HG03460 (cell line): ENCODE results near the gene HNF4A.

Source experiments
- ATAC-seq: cut with Tn5 transposase; IDR thresholded peaks from one replicate; pipeline ENCODE4 v1.9.1; 2021; ENCODE audit not compliant: unreplicated experiment

The HNF4A gene

DNA sequence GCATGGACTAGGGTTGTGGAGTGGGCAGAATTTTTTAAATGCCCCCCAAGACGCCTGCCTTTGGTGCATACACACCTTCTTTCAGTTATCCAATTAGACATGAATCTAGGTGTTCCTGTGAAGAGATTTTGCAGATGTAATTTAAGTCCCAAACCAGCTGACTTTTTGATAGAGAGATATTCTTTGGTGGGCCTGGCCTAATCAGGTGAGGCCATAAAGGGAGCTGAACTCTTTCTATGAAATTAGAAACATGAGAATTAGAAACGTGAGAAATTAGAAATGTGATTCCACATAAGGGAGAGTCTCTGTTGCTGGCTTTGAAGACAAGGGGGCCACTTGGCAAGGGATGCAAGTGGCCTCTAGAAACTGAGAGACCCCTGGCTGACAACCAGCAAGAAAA lies 83.8 kb downstream of the HNF4A start:
- ATAC-seq, result no peak

DNA sequence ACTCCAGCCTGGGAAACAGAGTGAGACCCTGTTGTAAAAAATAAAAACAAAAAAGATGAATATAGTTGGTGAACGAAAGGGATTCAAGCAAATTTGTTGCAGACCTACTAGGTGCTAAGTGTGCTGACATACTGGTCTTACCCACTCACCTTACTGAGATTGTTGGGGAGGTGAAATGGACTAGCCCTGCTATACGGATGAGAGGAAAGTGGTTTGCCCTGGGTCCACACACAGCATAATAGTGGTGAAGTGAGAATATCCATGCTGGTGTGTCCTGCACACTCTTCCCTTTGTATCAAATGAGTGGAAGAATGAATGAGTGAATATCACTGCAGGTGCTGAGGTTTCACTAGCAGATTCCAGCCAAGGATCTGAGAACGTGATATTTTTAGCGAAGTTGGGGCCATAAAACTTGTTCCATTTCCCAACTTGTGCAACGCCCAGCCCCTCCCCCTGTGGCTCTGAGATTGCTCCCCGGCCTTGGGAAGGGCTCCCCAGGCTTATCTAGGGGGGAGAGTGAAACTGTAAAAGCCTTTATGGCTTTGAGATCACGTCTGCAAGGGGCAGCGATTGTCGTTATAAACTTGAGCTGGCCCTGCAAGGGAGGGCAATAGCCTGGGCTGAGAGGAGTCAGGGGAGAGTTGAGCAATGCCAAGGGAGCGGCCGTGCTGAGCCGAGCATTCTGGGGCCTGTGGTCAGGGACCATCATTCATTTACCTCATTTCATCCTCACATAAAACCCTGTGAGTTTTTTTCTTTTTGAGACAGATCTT lies 87.0 kb downstream of the HNF4A start:
- no peak for ATAC-seq

GRCh38 chr20:44445742-44446710 lies 90.5 kb downstream of the HNF4A start:
- ATAC-seq, result no peak

DNA sequence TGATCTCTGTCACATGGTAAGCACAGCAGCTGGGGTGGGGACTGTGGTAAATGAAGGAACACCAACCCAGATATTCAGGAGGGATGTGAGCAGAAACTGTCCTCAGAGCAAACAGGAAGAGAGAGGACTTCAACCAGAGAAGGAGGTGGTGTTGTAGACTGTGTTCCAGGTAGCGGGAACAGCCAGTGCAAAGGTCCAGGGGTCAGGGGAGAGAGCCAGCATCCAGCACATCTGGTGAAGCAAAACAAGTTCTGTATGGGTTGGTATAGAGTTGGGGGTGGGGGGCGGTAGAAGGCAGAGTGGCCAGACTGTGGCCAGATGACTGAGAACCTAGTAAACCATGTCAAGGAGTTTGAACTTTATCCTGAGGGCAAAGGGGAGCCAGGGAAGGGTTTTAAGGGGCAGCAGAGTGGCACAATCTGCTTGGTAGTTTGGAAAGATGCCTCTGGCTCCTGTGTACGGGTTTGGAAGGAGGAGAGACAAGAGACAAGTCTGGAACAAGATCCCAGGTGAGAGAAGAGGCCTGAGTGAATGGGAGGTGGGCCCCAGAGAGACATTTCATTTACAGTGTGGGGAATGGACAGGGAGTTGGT lies 92.4 kb downstream of the HNF4A start:
- no peak for ATAC-seq

DNA sequence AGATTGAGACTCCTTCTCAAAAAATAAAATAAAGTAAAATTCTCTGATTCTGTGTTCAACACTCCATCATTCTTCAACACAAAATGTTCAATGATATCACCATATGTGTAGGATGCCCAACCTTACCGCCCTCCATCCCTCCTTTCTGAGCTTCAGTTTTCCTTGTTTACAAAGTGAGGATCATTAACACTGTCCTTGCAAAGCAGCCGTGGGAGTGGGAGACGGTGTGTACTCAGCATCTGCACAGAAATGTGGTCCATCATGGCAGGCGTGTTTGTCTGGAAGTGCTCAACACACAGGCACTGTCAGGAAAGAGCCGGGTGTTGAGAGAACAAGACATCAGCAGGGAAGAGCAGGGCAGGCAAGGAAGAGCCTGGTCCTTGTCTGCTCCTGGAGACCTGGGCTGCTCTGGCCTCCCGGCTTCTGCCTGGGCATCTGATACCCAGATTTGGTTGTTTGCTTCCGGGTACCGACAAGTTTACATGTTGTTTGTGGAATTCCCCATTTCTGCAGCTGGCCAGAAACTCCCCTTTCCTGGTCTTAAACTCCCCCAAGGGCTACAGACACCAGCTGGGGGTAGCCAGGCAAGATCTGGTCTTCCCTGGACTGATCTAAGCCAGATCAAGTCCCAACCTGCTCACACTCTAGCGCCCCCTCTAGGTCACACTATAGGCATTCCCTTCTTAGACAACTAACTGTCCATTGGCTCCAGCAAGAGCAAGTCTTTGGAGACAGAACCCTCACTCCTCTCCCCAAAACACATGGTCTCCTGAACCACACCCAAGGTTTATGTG lies 93.5 kb downstream of the HNF4A start:
- ATAC-seq, result no peak

GRCh38 chr20:44449864-44450263 lies 94.4 kb downstream of the HNF4A start:
- ATAC-seq, result no peak

DNA sequence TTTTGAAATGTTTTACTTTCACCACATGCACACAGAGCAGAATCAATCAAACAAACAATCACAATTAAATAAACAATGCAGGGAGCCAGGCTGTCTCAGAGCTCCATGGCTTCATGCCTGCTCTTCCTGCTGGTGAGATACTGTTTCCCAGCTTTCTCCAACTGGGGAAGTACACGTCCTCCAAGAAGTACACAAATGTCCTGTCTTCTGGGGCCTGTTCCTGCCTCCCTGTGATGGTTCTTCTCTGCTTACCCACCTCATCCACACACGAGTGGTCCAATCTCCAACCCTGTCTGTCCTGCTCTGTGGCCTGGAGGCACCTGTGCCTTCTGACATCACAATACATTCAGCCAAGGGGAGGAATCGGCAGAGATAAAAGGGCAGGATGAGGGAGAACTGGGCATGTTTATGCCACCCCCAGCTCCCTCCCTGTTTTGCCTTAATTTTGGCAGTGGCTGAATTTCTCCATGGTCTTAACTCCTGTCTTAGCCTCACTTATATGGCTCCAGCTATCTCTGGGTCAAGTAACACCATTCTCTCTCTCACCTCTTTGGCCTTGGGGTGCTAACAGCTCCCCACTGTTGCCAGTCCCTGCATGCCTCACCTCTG lies 94.9 kb downstream of the HNF4A start:
- no peak for ATAC-seq

- ATAC-seq, result no peak
Observed at GRCh38 chr20:44450903-44451450, 95.5 kb downstream of the HNF4A start.

DNA sequence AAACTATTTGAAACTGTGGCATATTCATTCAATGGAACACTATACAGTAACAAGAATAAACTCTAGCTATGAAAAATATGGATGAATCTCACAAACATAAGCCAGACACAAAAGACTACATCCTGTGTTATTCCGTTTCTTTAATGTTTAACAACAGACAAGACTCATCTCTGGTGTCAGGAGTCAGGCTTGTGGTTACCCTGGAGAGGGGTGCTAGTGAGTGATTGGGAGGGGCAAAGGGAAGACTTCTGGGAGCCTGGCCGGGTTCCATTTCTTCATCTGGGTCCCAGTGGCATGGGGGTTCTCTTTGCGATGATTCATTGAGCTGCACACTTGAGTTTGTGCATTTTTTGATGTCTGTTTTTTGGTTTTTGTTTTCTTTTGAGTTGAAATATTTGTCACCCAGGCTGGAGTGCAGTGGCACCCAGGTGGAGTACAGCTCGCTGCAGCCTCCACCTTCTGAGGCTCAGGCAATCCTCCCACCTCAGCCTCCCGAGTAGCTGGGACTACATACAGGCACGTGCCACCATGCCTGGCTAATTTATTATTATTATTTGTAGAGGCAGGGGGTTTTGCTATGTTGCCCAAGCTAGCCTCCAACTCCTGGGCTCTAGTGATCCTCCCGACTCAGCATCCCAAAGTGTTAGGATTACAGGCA lies 98.9 kb downstream of the HNF4A start:
- ATAC-seq, result no peak

GRCh38 chr20:44455126-44455525 lies 99.6 kb downstream of the HNF4A start:
- ATAC-seq, result no peak

DNA sequence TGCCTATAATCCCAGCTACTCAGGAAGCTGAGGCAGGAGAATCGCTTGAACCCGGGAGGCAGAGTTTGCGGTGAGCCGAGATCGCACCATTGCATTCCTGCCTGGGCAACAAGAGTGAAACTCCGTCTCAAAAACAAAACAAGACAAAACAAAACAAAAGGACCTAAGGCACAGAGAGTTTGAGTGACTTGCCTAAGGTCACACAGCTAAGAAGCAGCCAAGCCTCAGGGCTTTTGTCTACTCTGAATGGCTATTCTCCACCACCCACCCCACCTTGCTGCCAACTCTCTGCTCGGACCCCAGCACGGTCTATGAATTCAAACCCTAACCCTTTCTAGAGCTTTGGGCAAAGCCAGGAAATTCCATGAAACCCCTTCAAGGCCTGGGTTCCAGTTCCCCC lies 101.1 kb downstream of the HNF4A start:
- no peak for ATAC-seq

- ATAC-seq, result no peak
Observed at GRCh38 chr20:44457016-44457415, 101.5 kb downstream of the HNF4A start.

- no peak for ATAC-seq
Observed at GRCh38 chr20:44459271-44459670, 103.8 kb downstream of the HNF4A start.

DNA sequence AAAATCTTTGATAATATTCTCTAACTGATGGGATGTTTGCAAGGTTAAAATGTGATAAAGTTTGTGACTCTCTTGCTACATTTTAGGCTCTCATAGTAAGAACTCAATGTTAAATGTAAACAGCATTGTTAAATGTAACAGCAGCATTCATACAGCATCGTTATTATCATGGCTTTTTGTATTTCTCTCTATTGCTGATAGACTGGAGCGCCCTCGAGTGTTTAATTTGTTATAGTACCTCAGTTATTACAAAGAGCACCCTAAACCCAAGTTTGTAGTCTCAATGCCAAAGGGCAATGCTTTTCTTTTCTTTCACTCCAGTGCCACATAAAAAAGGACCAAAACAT lies 105.3 kb downstream of the HNF4A start:
- no peak for ATAC-seq

- ATAC-seq, result no peak
Observed at GRCh38 chr20:44461142-44461802, 105.8 kb downstream of the HNF4A start.

DNA sequence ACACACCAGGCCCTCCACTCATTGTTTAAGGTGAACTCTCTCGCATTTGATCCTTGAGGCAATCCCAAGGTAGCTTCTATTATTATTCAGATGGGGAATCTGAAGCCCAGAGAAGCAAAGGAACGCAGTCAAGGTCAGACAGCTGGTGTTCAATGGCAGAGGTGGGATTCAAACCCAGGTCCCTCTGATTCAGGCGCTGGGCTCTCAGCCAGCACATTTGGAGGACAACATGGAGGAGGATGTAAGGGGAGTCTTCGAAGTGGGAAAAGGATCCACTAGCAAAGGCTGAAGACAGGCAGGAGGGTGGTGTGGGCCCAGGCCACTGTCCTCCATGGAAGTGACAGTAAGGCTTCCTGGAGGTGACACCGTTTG lies 106.3 kb downstream of the HNF4A start:
- no peak for ATAC-seq

GRCh38 chr20:44463466-44463865 lies 108.0 kb downstream of the HNF4A start:
- ATAC-seq, result no peak

- ATAC-seq, result no peak
Observed at GRCh38 chr20:44464514-44464913, 109.0 kb downstream of the HNF4A start.

DNA sequence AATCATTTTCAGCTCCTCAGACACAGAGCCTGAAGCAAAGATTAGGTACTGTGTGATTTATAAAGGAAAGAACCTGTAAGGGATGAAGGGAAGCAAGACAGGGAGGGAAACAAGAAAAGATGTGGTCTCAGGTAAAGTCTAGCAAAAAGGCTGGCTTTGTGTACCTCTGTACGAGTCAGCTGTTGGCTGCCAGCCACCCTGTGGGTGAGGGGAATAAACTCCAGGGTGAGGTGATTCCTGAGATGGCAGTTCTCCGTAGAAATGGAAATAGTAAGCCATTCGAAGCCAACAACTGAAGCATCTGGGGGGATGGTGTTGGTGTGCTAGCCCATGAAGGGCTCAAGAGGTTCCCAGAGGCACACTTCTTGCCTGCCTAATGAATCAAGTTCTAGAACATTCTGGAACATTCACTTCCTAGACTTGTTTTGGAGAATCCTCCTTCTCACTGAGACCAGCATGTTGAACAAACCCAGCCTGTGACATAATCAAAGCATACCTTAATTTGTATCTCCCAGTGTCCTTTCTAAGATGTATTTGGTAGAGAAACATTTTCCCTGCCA lies 109.6 kb downstream of the HNF4A start:
- no peak for ATAC-seq
